Activated T-cell treated with anti-CD3 and anti-CD28 coated beads, Interleukin-2, amount 50 U/mL, for 4 hours (primary cell): ENCODE data around the gene COA3. TPM values are rescaled to one million over a fixed set of nuclear protein-coding genes. Genes with fewer than 3 reads are reported as not detected.

Experiments
- ATAC-seq, 2 donors: fragments of 200-7000 bp; cut with Tn5 transposase; one replicate each; pipeline ENCODE4 v1.10.0; 2021
- DNase-seq: peaks from one replicate; pipeline ENCODE4 v3.0.0-alpha.2; 2020
- H3K27me3 Mint-ChIP-seq: one replicate; pipeline ENCODE4 v1.8.0; 2021; ENCODE audit warnings: low read depth, mixed read lengths
- H3K36me3 Mint-ChIP-seq: one replicate; pipeline ENCODE4 v1.8.0; 2022; ENCODE audit warnings: mixed read lengths; ENCODE audit not compliant: insufficient read depth
- H3K4me1 Mint-ChIP-seq: one replicate; pipeline ENCODE4 v1.8.0; 2021; ENCODE audit warnings: low read depth, mixed read lengths
- H3K4me3 Mint-ChIP-seq: one replicate; pipeline ENCODE4 v1.8.0; 2021; ENCODE audit warnings: mild to moderate bottlenecking, moderate library complexity, mixed read lengths
- H3K9me3 Mint-ChIP-seq: one replicate; pipeline ENCODE4 v1.8.0; 2021; ENCODE audit warnings: mixed read lengths
- total RNA-seq, 3 donors: library from RNA; stranded (reverse); gene quantifications; one replicate each; pipeline ENCODE4 v1.2.1, GENCODE V29; 2021

The COA3 gene
- total RNA-seq, 3 donors from 2014 or later: 52.2 to 56.2 (median 55.1) TPM

GRCh38 chr17:42761638-42762037 is 36.9 kb downstream of the COA3 start:
- Mint-ChIP-seq H3K4me3 (peak overlapping the region; percentile 19), H3K4me1 (peaks cover 7% of the 10 kb centered on the region), H3K27me3 (peaks cover 51% of the 10 kb centered on the region), H3K36me3 (no peaks in the 10 kb centered on the region), H3K9me3 (no peaks in the 10 kb centered on the region)
- DNase-seq (no peak), ATAC-seq (no peak)

- Mint-ChIP-seq H3K9me3 (no peaks in the 10 kb centered on the region), H3K36me3 (no peaks in the 10 kb centered on the region), H3K4me1 (peaks cover 7% of the 10 kb centered on the region), H3K4me3 (peak within 1 kb of the TSS; percentile 21), H3K27me3 (peaks cover 56% of the 10 kb centered on the region)
- DNase-seq (no peak), ATAC-seq (peak; percentile 61 to 69)
Measured at GRCh38 chr17:42760652-42761581, 37.6 kb downstream of the COA3 start, which contains the start of gene RAMP2. TSS of gene RAMP2 (plus strand) at chr17:42761227. CDS start at chr17:42761262, 35 bp downstream.

GRCh38 chr17:42759982-42760651 is 38.4 kb downstream of the COA3 start:
- H3K36me3 Mint-ChIP-seq: no peaks in the 10 kb centered on the region

GRCh38 chr17:42754782-42755181 is 43.7 kb downstream of the COA3 start:
- H3K4me3 Mint-ChIP-seq: no peak overlapping the region
- H3K4me1 Mint-ChIP-seq: no peaks in the 10 kb centered on the region
- no peak for ATAC-seq
- no peaks in the 10 kb centered on the region for H3K9me3 Mint-ChIP-seq
- peaks cover 36% of the 10 kb centered on the region for H3K27me3 Mint-ChIP-seq
- DNase-seq: no peak
- H3K36me3 Mint-ChIP-seq: no peaks in the 10 kb centered on the region

More at GRCh38 chr17:42759982-42760651, 38.4 kb downstream of the COA3 start:
- H3K9me3 Mint-ChIP-seq: no peaks in the 10 kb centered on the region
- DNase-seq (no peak), ATAC-seq (no peak)
- H3K4me1 Mint-ChIP-seq: peaks cover 7% of the 10 kb centered on the region
- peak overlapping the region; percentile 21 for H3K4me3 Mint-ChIP-seq
- peaks cover 53% of the 10 kb centered on the region for H3K27me3 Mint-ChIP-seq

- no peaks in the 10 kb centered on the region for H3K9me3 Mint-ChIP-seq
- peaks cover 33% of the 10 kb centered on the region for H3K27me3 Mint-ChIP-seq
- no peaks in the 10 kb centered on the region for H3K4me1 Mint-ChIP-seq
- no peaks in the 10 kb centered on the region for H3K36me3 Mint-ChIP-seq
- H3K4me3 Mint-ChIP-seq: no peak overlapping the region
- DNase-seq: no peak
- ATAC-seq: no peak
Measured at GRCh38 chr17:42751628-42752027, 46.9 kb downstream of the COA3 start.

- peaks cover 27% of the 10 kb centered on the region for H3K27me3 Mint-ChIP-seq
Measured at GRCh38 chr17:42750739-42751344, 47.7 kb downstream of the COA3 start.

GRCh38 chr17:42748908-42749798 is 49.4 kb downstream of the COA3 start:
- H3K4me1 Mint-ChIP-seq: peaks cover 9% of the 10 kb centered on the region
- no peaks in the 10 kb centered on the region for H3K9me3 Mint-ChIP-seq
- ATAC-seq (no peak), DNase-seq (no peak)
- no peaks in the 10 kb centered on the region for H3K36me3 Mint-ChIP-seq
- H3K27me3 Mint-ChIP-seq: peaks cover 14% of the 10 kb centered on the region
- H3K4me3 Mint-ChIP-seq: no peak overlapping the region

More at GRCh38 chr17:42750739-42751344, 47.7 kb downstream of the COA3 start:
- H3K4me1 Mint-ChIP-seq: no peaks in the 10 kb centered on the region
- H3K36me3 Mint-ChIP-seq: no peaks in the 10 kb centered on the region
- H3K4me3 Mint-ChIP-seq: no peak overlapping the region
- no peaks in the 10 kb centered on the region for H3K9me3 Mint-ChIP-seq
- DNase-seq (no peak), ATAC-seq (no peak)

- Mint-ChIP-seq H3K9me3 (no peaks in the 10 kb centered on the region), H3K4me3 (no peak overlapping the region), H3K4me1 (peaks cover 16% of the 10 kb centered on the region), H3K27me3 (peaks cover 10% of the 10 kb centered on the region), H3K36me3 (no peaks in the 10 kb centered on the region)
- ATAC-seq: no peak
- DNase-seq: no peak
Measured at GRCh38 chr17:42748202-42748907, 50.1 kb downstream of the COA3 start.

Other genes starting within 250 kb of the COA3 start
- gene HSD17B1, start 245.8 kb downstream of the COA3 start, total RNA-seq: under 1 TPM; 0.10 to 0.53 (median 0.33) TPM
- 100 to 1,000 TPM in 2 of 3 donors, 10 to 100 TPM in 1; 98.8 to 110 (median 105) TPM for gene COASY, start 236.6 kb downstream of the COA3 start, total RNA-seq
- gene MLX, start 231.6 kb downstream of the COA3 start, total RNA-seq: 10 to 100 TPM; 69.3 to 90.1 (median 77.7) TPM
- 10 to 100 TPM; 23.5 to 31.0 (median 26.9) TPM for gene PSMC3IP, start 221.0 kb downstream of the COA3 start, total RNA-seq
- gene RETREG3, start 189.3 kb downstream of the COA3 start, total RNA-seq: 10 to 100 TPM; 27.2 to 37.9 (median 30.0) TPM
- gene TUBG1, start 189.0 kb downstream of the COA3 start, total RNA-seq: 100 to 1,000 TPM in 1 of 3 donors, 10 to 100 TPM in 2; 91.7 to 103 (median 93.7) TPM
- gene TUBG2, start 139.4 kb downstream of the COA3 start, total RNA-seq: 1 to 10 TPM; 5.6 to 7.1 (median 5.9) TPM
- 1 to 10 TPM in 1 of 3 donors, under 1 TPM in 2; 0.56 to 1.2 (median 0.63) TPM for gene PLEKHH3, start 121.7 kb downstream of the COA3 start, total RNA-seq
- gene CCR10, start 116.9 kb downstream of the COA3 start, total RNA-seq: under 1 TPM; 0.25 to 0.43 (median 0.32) TPM
- gene CNTNAP1, start 116.2 kb downstream of the COA3 start, total RNA-seq: 1 to 10 TPM in 1 of 3 donors, under 1 TPM in 2; 0.73 to 1.3 (median 0.79) TPM
- 10 to 100 TPM; 22.2 to 26.5 (median 22.6) TPM for gene EZH1, start 53.7 kb downstream of the COA3 start, total RNA-seq
- not detected for gene RAMP2, start 37.5 kb downstream of the COA3 start, total RNA-seq
- gene VPS25, start 25.3 kb downstream of the COA3 start, total RNA-seq: 100 to 1,000 TPM in 1 of 3 donors, 10 to 100 TPM in 2; 92.6 to 106 (median 98.7) TPM
- gene WNK4, start 18.1 kb downstream of the COA3 start, total RNA-seq: under 1 TPM; 0.16 to 0.46 (median 0.38) TPM
- gene CNTD1, start 157 bp upstream of the COA3 start, total RNA-seq: not detected
- 100 to 1,000 TPM; 101 to 121 (median 112) TPM for gene BECN1, start 25.6 kb upstream of the COA3 start, total RNA-seq
- gene PSME3, start 34.7 kb upstream of the COA3 start, total RNA-seq: 100 to 1,000 TPM; 361 to 401 (median 376) TPM
- 1 to 10 TPM; 2.7 to 4.1 (median 3.7) TPM for gene AOC2, start 45.9 kb upstream of the COA3 start, total RNA-seq
- 1 to 10 TPM; 2.1 to 2.6 (median 2.2) TPM for gene AOC3, start 52.5 kb upstream of the COA3 start, total RNA-seq
- gene G6PC1, start 102.1 kb upstream of the COA3 start, total RNA-seq: under 1 TPM in 1 of 3 donors, not detected in 2; 0.08 TPM
- gene AARSD1, start 165.8 kb upstream of the COA3 start, total RNA-seq: 100 to 1,000 TPM; 130 to 159 (median 141) TPM
- gene PTGES3L, start 181.4 kb upstream of the COA3 start, total RNA-seq: under 1 TPM; 0.24 to 0.30 (median 0.25) TPM
- gene RUNDC1, start 181.9 kb upstream of the COA3 start, total RNA-seq: 10 to 100 TPM; 14.1 to 17.4 (median 16.7) TPM
- 1,000 to 10,000 TPM; 1,553 to 1,718 (median 1,686) TPM for gene RPL27, start 199.7 kb upstream of the COA3 start, total RNA-seq
- gene IFI35, start 208.1 kb upstream of the COA3 start, total RNA-seq: 10 to 100 TPM; 26.4 to 46.6 (median 34.1) TPM
- gene VAT1, start 223.7 kb upstream of the COA3 start, total RNA-seq: 10 to 100 TPM; 11.7 to 15.9 (median 15.5) TPM
- gene RND2, start 226.5 kb upstream of the COA3 start, total RNA-seq: under 1 TPM; 0.13 to 0.33 (median 0.24) TPM